Measurements from ENCODE around the gene TM4SF4.

DNA sequence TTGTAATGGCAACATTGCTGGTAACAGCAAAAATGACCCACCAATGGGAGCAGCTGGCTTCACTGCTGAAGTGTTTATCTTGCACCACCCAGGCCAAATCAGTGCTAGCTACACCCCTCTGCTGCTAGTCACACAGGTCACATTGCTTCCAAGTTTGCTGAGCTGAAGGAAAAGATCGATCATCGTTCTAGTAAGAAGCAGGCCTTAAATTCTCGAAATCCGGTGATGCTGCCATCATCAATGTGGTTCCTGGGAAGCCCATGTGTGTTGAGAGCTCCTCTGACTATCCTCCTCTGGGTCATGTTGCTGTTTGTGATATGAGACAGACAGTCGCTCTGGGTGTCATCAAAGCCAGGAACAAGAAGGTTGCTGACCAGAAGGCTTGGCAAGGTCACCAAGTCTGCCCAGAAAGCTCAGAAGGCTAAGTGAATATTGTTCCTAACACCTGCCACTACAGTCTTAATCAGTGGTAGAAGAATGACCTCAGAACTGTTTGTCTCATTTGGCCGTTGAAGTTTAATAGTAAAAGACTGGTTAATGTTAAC is 21.2 kb downstream of the TM4SF4 start:
- TF ChIP-seq EZH2 (IDR thresholded peaks at IDR 0.05; ENCODE audit: insufficient read depth, low read length), result no peak
- TF ChIP-seq, protein P1, sequence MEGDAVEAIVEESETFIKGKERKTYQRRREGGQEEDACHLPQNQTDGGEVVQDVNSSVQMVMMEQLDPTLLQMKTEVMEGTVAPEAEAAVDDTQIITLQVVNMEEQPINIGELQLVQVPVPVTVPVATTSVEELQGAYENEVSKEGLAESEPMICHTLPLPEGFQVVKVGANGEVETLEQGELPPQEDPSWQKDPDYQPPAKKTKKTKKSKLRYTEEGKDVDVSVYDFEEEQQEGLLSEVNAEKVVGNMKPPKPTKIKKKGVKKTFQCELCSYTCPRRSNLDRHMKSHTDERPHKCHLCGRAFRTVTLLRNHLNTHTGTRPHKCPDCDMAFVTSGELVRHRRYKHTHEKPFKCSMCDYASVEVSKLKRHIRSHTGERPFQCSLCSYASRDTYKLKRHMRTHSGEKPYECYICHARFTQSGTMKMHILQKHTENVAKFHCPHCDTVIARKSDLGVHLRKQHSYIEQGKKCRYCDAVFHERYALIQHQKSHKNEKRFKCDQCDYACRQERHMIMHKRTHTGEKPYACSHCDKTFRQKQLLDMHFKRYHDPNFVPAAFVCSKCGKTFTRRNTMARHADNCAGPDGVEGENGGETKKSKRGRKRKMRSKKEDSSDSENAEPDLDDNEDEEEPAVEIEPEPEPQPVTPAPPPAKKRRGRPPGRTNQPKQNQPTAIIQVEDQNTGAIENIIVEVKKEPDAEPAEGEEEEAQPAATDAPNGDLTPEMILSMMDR (IDR thresholded peaks at IDR 0.05; ENCODE audit: insufficient read depth, low read depth, low read length), result no peak

Data from astrocyte (in vitro differentiated cells and primary cell).